GM18907 (cell line): ENCODE results near the gene GALNT10.
A peak's percentile ranks its signal among the peaks of the same experiment; 100 is the strongest.

Experiments
- ATAC-seq: cut with Tn5 transposase; IDR thresholded peaks from one replicate; pipeline ENCODE4 v1.9.1; 2021; ENCODE audit warnings: mild to moderate bottlenecking, moderate library complexity; ENCODE audit not compliant: unreplicated experiment

GALNT10 gene

GRCh38 chr5:154317916-154318315, 127.4 kb downstream of the GALNT10 start:
- no peak for ATAC-seq

GRCh38 chr5:154318691-154319090, 128.2 kb downstream of the GALNT10 start:
- ATAC-seq = no peak

- no peak for ATAC-seq
These were observed 129.2 kb downstream of the GALNT10 start for GRCh38 chr5:154319736-154320135.

GRCh38 chr5:154320224-154321089, 129.9 kb downstream of the GALNT10 start:
- no peak for ATAC-seq

GRCh38 chr5:154321546-154321945, 131.0 kb downstream of the GALNT10 start:
- ATAC-seq = no peak

- no peak for ATAC-seq
These were observed 133.5 kb downstream of the GALNT10 start for GRCh38 chr5:154324033-154324432.

GRCh38 chr5:154325566-154325965, 135.0 kb downstream of the GALNT10 start:
- ATAC-seq = no peak

GRCh38 chr5:154329062-154329461, 138.5 kb downstream of the GALNT10 start:
- no peak for ATAC-seq

- no peak for ATAC-seq
These were observed 139.0 kb downstream of the GALNT10 start for GRCh38 chr5:154329519-154330040.

- no peak for ATAC-seq
These were observed 139.6 kb downstream of the GALNT10 start for GRCh38 chr5:154330097-154330667.

- ATAC-seq = no peak
These were observed 140.7 kb downstream of the GALNT10 start for GRCh38 chr5:154331232-154331631.

GRCh38 chr5:154331924-154332323, 141.4 kb downstream of the GALNT10 start:
- no peak for ATAC-seq

- no peak for ATAC-seq
These were observed 141.9 kb downstream of the GALNT10 start for GRCh38 chr5:154332451-154332850.

- no peak for ATAC-seq
These were observed 142.5 kb downstream of the GALNT10 start for GRCh38 chr5:154333016-154333415.

- ATAC-seq = no peak
These were observed 144.0 kb downstream of the GALNT10 start for GRCh38 chr5:154334406-154335064.

GRCh38 chr5:154335065-154335448, 144.5 kb downstream of the GALNT10 start:
- ATAC-seq = no peak

- no peak for ATAC-seq
These were observed 151.1 kb downstream of the GALNT10 start for GRCh38 chr5:154341620-154342019.

- no peak for ATAC-seq
These were observed 151.7 kb downstream of the GALNT10 start for GRCh38 chr5:154342211-154342610.

GRCh38 chr5:154342963-154343362, 152.4 kb downstream of the GALNT10 start:
- ATAC-seq = no peak

- ATAC-seq = no peak
These were observed 153.9 kb downstream of the GALNT10 start for GRCh38 chr5:154344461-154344860.

- ATAC-seq = peak; percentile 83
These were observed 154.9 kb downstream of the GALNT10 start for GRCh38 chr5:154345255-154345952.
